DOHH2 (cell line): ENCODE measurements around the gene AKAP10.

Experiments used
- H3F3A ChIP-seq: fragments of 200-600 bp; sonication (generic), shearing (Covaris generic); 2 replicates; pipeline ENCODE4 v1.6.0; 2016; ENCODE audit warnings: antibody characterized with exemption, mild to moderate bottlenecking; ENCODE audit not compliant: control insufficient read depth, insufficient read depth
- H3K27ac ChIP-seq: fragments of 200-600 bp; sonication (generic); 2 replicates; pipeline ENCODE4 v1.5.1; 2014; ENCODE audit warnings: low read depth, mild to moderate bottlenecking, low read length, moderate library complexity
- H3K27me3 ChIP-seq: fragments of 200-600 bp; sonication (generic); 2 replicates; pipeline ENCODE4 v1.6.1; 2014; ENCODE audit warnings: mild to moderate bottlenecking, low read length, mixed read lengths; ENCODE audit not compliant: control insufficient read depth
- H3K36me3 ChIP-seq: fragments of 200-600 bp; sonication (generic); 2 replicates; pipeline ENCODE4 v1.6.1; 2014; ENCODE audit warnings: mild to moderate bottlenecking, low read length, moderate library complexity, mixed read lengths; ENCODE audit not compliant: control insufficient read depth
- H3K4me1 ChIP-seq: fragments of 200-600 bp; sonication (generic); 2 replicates; pipeline ENCODE4 v1.6.1; 2014; ENCODE audit warnings: mild to moderate bottlenecking, low read length, mixed read lengths; ENCODE audit not compliant: control insufficient read depth
- H3K4me2 ChIP-seq: fragments of 200-600 bp; sonication (generic); 2 replicates; pipeline ENCODE4 v1.6.0; 2014; ENCODE audit warnings: mild to moderate bottlenecking, low read length, moderate library complexity
- H3K4me3 ChIP-seq: fragments of 200-600 bp; sonication (generic); 2 replicates; pipeline ENCODE4 v1.5.1; 2014; ENCODE audit warnings: mild to moderate bottlenecking, low read length, mixed read lengths
- H3K79me2 ChIP-seq: fragments of 200-600 bp; sonication (generic); 2 replicates; pipeline ENCODE4 v1.6.1; 2014; ENCODE audit warnings: mild to moderate bottlenecking, low read length, mixed read lengths; ENCODE audit not compliant: control insufficient read depth
- H3K9me2 ChIP-seq: fragments of 200-600 bp; sonication (generic); replicated peaks from 2 replicates; pipeline ENCODE4 v1.6.1; 2014; ENCODE audit warnings: mild to moderate bottlenecking, low read length, mixed read lengths; ENCODE audit not compliant: control insufficient read depth
- H3K9me3 ChIP-seq: fragments of 200-600 bp; sonication (generic); 2 replicates; pipeline ENCODE4 v1.6.1; 2014; ENCODE audit warnings: antibody characterized with exemption, low read length, mixed read lengths; ENCODE audit not compliant: control insufficient read depth, insufficient read depth
- H4K20me1 ChIP-seq: fragments of 200-600 bp; sonication (generic); 2 replicates; pipeline ENCODE4 v1.6.0; 2014; ENCODE audit warnings: low read depth, mild to moderate bottlenecking, antibody characterized with exemption, low read length, moderate library complexity; ENCODE audit not compliant: control insufficient read depth, insufficient read depth
- EZH2phosphoT487 ChIP-seq: fragments of 200-600 bp; sonication (generic); IDR thresholded peaks from 2 replicates; pipeline ENCODE4 v1.6.1; 2017; ENCODE audit warnings: borderline replicate concordance, mild to moderate bottlenecking, antibody characterized with exemption, low read length, moderate library complexity, mixed read lengths
- TF ChIP-seq, protein P1 (sequence below): fragments of 200-600 bp; sonication (generic); IDR thresholded peaks from one replicate; pipeline ENCODE4 v1.5.1; 2014; ENCODE audit warnings: antibody characterized with exemption, mild to moderate bottlenecking, low read depth, low read length; ENCODE audit not compliant: poor library complexity, severe bottlenecking

The AKAP10 gene

GRCh38 chr17:19946921-19947320 lies 30.7 kb downstream of the AKAP10 start:
- Histone ChIP-seq H3F3A (no peaks in the 10 kb centered on the region), H3K9me3 (no peaks in the 10 kb centered on the region), H3K79me2 (peaks cover 78% of the 10 kb centered on the region), H3K9me2 (no peaks in the 10 kb centered on the region), H3K4me1 (peaks cover 21% of the 10 kb centered on the region), H3K36me3 (peaks cover 69% of the 10 kb centered on the region), H3K27ac (no peak overlapping the region), H3K4me3 (no peak overlapping the region), H4K20me1 (peaks cover 24% of the 10 kb centered on the region), H3K27me3 (no peaks in the 10 kb centered on the region), H3K4me2 (no peak overlapping the region)
- TF ChIP-seq, protein P1, sequence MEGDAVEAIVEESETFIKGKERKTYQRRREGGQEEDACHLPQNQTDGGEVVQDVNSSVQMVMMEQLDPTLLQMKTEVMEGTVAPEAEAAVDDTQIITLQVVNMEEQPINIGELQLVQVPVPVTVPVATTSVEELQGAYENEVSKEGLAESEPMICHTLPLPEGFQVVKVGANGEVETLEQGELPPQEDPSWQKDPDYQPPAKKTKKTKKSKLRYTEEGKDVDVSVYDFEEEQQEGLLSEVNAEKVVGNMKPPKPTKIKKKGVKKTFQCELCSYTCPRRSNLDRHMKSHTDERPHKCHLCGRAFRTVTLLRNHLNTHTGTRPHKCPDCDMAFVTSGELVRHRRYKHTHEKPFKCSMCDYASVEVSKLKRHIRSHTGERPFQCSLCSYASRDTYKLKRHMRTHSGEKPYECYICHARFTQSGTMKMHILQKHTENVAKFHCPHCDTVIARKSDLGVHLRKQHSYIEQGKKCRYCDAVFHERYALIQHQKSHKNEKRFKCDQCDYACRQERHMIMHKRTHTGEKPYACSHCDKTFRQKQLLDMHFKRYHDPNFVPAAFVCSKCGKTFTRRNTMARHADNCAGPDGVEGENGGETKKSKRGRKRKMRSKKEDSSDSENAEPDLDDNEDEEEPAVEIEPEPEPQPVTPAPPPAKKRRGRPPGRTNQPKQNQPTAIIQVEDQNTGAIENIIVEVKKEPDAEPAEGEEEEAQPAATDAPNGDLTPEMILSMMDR = no peak
- TF ChIP-seq EZH2phosphoT487 = no peak

- no peak overlapping the region for H3K4me2 ChIP-seq
- H3K27ac ChIP-seq = no peak overlapping the region
- H3K4me3 ChIP-seq = no peak overlapping the region
- no peaks in the 10 kb centered on the region for H3K27me3 ChIP-seq
- peaks cover 84% of the 10 kb centered on the region for H3K79me2 ChIP-seq
- no peaks in the 10 kb centered on the region for H3K9me2 ChIP-seq
- H4K20me1 ChIP-seq = peaks cover 24% of the 10 kb centered on the region
- no peaks in the 10 kb centered on the region for H3F3A ChIP-seq
- peaks cover 21% of the 10 kb centered on the region for H3K4me1 ChIP-seq
- H3K9me3 ChIP-seq = no peaks in the 10 kb centered on the region
- peaks cover 86% of the 10 kb centered on the region for H3K36me3 ChIP-seq
- no peak for TF ChIP-seq EZH2phosphoT487
- TF ChIP-seq, protein P1 = no peak
Observed at GRCh38 chr17:19945009-19945626, 32.5 kb downstream of the AKAP10 start.

DNA sequence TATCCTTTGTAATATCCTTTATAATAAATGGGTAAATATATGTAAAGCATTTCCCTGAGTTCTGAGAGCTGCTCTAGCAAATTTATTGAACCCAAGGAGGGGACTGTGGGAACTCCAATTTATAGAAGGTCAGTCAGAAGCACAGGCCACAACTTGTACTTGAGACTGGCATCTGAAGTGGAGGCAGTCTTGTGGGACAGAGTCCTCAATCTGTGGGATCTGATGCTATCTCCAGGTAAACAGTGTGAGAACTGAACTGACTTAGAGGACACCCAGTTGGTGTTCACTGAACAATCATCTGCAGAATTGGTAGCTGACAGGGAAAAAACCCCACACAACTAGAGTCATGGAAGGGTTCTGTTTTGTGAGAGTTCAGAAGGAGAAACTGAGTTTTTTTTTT lies 34.0 kb downstream of the AKAP10 start:
- TF ChIP-seq EZH2phosphoT487 = no peak
- TF ChIP-seq, protein P1 = no peak
- H3K36me3 ChIP-seq = peaks cover 93% of the 10 kb centered on the region
- peaks cover 15% of the 10 kb centered on the region for H4K20me1 ChIP-seq
- no peak overlapping the region for H3K4me2 ChIP-seq
- peaks cover 70% of the 10 kb centered on the region for H3K79me2 ChIP-seq
- H3K9me3 ChIP-seq = no peaks in the 10 kb centered on the region
- H3K4me1 ChIP-seq = peaks cover 10% of the 10 kb centered on the region
- H3K27me3 ChIP-seq = no peaks in the 10 kb centered on the region
- H3F3A ChIP-seq = no peaks in the 10 kb centered on the region
- H3K9me2 ChIP-seq = no peaks in the 10 kb centered on the region
- H3K4me3 ChIP-seq = no peak overlapping the region
- H3K27ac ChIP-seq = no peak overlapping the region
